MM.1S (cell line): ENCODE results near the gene SLC24A3.

Source experiments
- DNase-seq: peaks from one replicate; pipeline ENCODE4 v3.0.0-alpha.2; 2015
- H2AFZ ChIP-seq: fragments of 300-600 bp; sonication (generic); 2 replicates; pipeline ENCODE4 v1.6.0; 2016; ENCODE audit warnings: antibody characterized with exemption, low read length
- H3F3A ChIP-seq: fragments of 300-600 bp; sonication (generic); 2 replicates; pipeline ENCODE4 v1.6.1; 2016; ENCODE audit warnings: mild to moderate bottlenecking, antibody characterized with exemption, low read length, moderate library complexity, mixed read lengths; ENCODE audit not compliant: insufficient read depth
- H3K27ac ChIP-seq: fragments of 300-600 bp; sonication (generic); 2 replicates; pipeline ENCODE4 v1.5.1; 2016; ENCODE audit warnings: mild to moderate bottlenecking, low read length
- H3K27me3 ChIP-seq: fragments of 300-600 bp; sonication (generic); replicated peaks from 2 replicates; pipeline ENCODE4 v1.6.0; 2016; ENCODE audit warnings: low read length; ENCODE audit not compliant: insufficient read depth
- H3K36me3 ChIP-seq: fragments of 300-600 bp; sonication (generic); replicated peaks from 2 replicates; pipeline ENCODE4 v1.6.1; 2016; ENCODE audit warnings: mild to moderate bottlenecking, low read length, mixed read lengths; ENCODE audit not compliant: insufficient read depth
- H3K4me1 ChIP-seq: fragments of 300-600 bp; sonication (generic); 2 replicates; pipeline ENCODE4 v1.6.1; 2016; ENCODE audit warnings: low read length, mixed read lengths
- H3K4me2 ChIP-seq: fragments of 300-600 bp; sonication (generic); 2 replicates; pipeline ENCODE4 v1.6.0; 2016; ENCODE audit warnings: low read depth, low read length
- H3K4me3 ChIP-seq: fragments of 300-600 bp; sonication (generic); 2 replicates; pipeline ENCODE4 v1.5.1; 2016; ENCODE audit warnings: low read length, mixed read lengths
- H3K79me2 ChIP-seq: fragments of 300-600 bp; sonication (generic); 2 replicates; pipeline ENCODE4 v1.6.1; 2016; ENCODE audit warnings: mixed run types, low read length, mixed read lengths
- H3K9ac ChIP-seq: fragments of 300-600 bp; sonication (generic); 2 replicates; pipeline ENCODE4 v1.6.1; 2016; ENCODE audit warnings: low read length, mixed read lengths
- H3K9me2 ChIP-seq: fragments of 300-600 bp; sonication (generic); replicated peaks from 2 replicates; pipeline ENCODE4 v1.6.1; 2016; ENCODE audit warnings: mild to moderate bottlenecking, low read length, mixed read lengths; ENCODE audit not compliant: insufficient read depth
- H3K9me3 ChIP-seq: fragments of 300-600 bp; sonication (generic); replicated peaks from 2 replicates; pipeline ENCODE4 v1.6.1; 2016; ENCODE audit warnings: mild to moderate bottlenecking, low read length, mixed read lengths; ENCODE audit not compliant: insufficient read depth
- H4K20me1 ChIP-seq: fragments of 300-600 bp; sonication (generic); 2 replicates; pipeline ENCODE4 v1.6.1; 2016; ENCODE audit warnings: mild to moderate bottlenecking, low read length, moderate library complexity, mixed read lengths; ENCODE audit not compliant: insufficient read depth
- EZH2 ChIP-seq: fragments of 300-600 bp; sonication (generic); optimal IDR thresholded peaks from 2 replicates; pipeline ENCODE3; 2017; ENCODE audit warnings: low read depth, mild to moderate bottlenecking, antibody characterized with exemption, low read length, mixed read lengths
- EZH2phosphoT487 ChIP-seq: fragments of 300-600 bp; sonication (generic); IDR thresholded peaks from 2 replicates; pipeline ENCODE4 v1.6.1; 2018; ENCODE audit warnings: antibody characterized with exemption, low read length
- TF ChIP-seq, protein P1 (sequence below): fragments of 300-600 bp; sonication (generic); IDR thresholded peaks from 2 replicates; pipeline ENCODE4 v1.5.1; 2016; ENCODE audit warnings: antibody characterized with exemption, low read length, mixed read lengths

SLC24A3 gene

GRCh38 chr20:19512886-19513677 lies 300.6 kb downstream of the SLC24A3 start:
- no peak for DNase-seq
- Histone ChIP-seq H3F3A (no peaks in the 10 kb centered on the region), H3K9me3 (no peaks in the 10 kb centered on the region), H3K4me1 (no peaks in the 10 kb centered on the region), H3K9me2 (no peaks in the 10 kb centered on the region), H3K4me2 (no peak overlapping the region), H4K20me1 (no peaks in the 10 kb centered on the region), H3K4me3 (no peak overlapping the region), H3K27me3 (no peaks in the 10 kb centered on the region), H2AFZ (no peak overlapping the region), H3K79me2 (no peaks in the 10 kb centered on the region), H3K36me3 (no peaks in the 10 kb centered on the region), H3K9ac (no peak overlapping the region), H3K27ac (no peak overlapping the region)
- TF ChIP-seq, protein P1, sequence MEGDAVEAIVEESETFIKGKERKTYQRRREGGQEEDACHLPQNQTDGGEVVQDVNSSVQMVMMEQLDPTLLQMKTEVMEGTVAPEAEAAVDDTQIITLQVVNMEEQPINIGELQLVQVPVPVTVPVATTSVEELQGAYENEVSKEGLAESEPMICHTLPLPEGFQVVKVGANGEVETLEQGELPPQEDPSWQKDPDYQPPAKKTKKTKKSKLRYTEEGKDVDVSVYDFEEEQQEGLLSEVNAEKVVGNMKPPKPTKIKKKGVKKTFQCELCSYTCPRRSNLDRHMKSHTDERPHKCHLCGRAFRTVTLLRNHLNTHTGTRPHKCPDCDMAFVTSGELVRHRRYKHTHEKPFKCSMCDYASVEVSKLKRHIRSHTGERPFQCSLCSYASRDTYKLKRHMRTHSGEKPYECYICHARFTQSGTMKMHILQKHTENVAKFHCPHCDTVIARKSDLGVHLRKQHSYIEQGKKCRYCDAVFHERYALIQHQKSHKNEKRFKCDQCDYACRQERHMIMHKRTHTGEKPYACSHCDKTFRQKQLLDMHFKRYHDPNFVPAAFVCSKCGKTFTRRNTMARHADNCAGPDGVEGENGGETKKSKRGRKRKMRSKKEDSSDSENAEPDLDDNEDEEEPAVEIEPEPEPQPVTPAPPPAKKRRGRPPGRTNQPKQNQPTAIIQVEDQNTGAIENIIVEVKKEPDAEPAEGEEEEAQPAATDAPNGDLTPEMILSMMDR = no peak
- no peak for TF ChIP-seq EZH2
- no peak for TF ChIP-seq EZH2phosphoT487

DNA sequence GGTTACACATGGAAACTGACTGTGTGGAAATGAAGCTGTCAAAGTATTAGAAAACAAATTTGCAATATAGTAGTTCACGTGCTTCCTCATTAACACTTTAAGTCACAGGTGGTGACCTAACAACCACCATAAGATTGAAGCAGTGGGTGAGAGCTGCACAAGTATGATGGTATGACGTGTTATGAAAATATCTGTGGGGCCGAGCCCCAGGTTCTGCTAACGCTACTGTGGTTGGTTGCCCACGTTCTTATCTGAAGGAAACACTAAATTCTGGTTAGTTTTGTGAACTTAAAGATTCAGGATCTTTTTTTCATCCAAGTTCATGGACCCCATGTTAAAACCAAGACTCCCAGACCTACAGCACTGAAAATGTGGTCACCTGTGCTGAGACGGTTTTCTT lies 302.6 kb downstream of the SLC24A3 start:
- DNase-seq = no peak
- no peaks in the 10 kb centered on the region for H3K4me1 ChIP-seq
- H3K27me3 ChIP-seq = no peaks in the 10 kb centered on the region
- H3K4me2 ChIP-seq = no peak overlapping the region
- no peaks in the 10 kb centered on the region for H3K79me2 ChIP-seq
- H3K9me2 ChIP-seq = no peaks in the 10 kb centered on the region
- no peaks in the 10 kb centered on the region for H3K36me3 ChIP-seq
- no peak overlapping the region for H3K27ac ChIP-seq
- no peaks in the 10 kb centered on the region for H3K9me3 ChIP-seq
- no peak overlapping the region for H3K4me3 ChIP-seq
- no peaks in the 10 kb centered on the region for H4K20me1 ChIP-seq
- no peak overlapping the region for H2AFZ ChIP-seq
- no peak overlapping the region for H3K9ac ChIP-seq
- TF ChIP-seq, protein P1 = no peak
- no peak for TF ChIP-seq EZH2
- no peak for TF ChIP-seq EZH2phosphoT487
- no peaks in the 10 kb centered on the region for H3F3A ChIP-seq

DNA sequence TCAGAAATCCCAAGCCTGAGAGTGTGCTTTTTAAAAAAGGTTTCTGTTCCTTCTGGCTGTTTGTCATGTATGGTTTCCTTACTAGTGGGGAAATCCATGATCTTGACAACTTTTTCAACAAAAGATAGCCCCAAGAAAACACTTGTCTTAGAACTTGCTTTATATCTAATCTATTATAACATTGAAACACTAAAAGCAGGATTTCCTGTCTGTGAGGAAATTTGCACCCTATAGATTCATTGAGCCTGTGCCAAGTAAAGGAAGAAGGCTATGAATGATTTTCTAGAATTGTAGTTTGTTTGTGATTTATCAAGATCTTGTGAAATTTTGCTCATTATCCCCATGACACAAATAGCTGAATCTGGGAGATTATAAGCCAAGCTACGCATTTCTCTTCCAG lies 307.0 kb downstream of the SLC24A3 start:
- Histone ChIP-seq H3K4me3 (no peak overlapping the region), H3K4me2 (no peak overlapping the region), H3K9ac (no peak overlapping the region), H3K9me2 (no peaks in the 10 kb centered on the region), H3K27ac (no peak overlapping the region), H3K36me3 (no peaks in the 10 kb centered on the region), H3K27me3 (no peaks in the 10 kb centered on the region), H3K4me1 (no peaks in the 10 kb centered on the region), H3K79me2 (no peaks in the 10 kb centered on the region), H3F3A (no peaks in the 10 kb centered on the region), H2AFZ (no peak overlapping the region), H4K20me1 (no peaks in the 10 kb centered on the region), H3K9me3 (no peaks in the 10 kb centered on the region)
- DNase-seq = no peak
- TF ChIP-seq, protein P1 = no peak
- TF ChIP-seq EZH2phosphoT487 (no peak), EZH2 (no peak)
